H1 (cell line): ENCODE measurements around the gene SLC35G4. TPM values are rescaled to one million over a fixed set of nuclear protein-coding genes. Genes with fewer than 3 reads are reported as not detected.

Experiments
- CTCF ChIA-PET: fragments of 300-600 bp; sonication (Branson Sonifier 250); formaldehyde crosslinking; loops from one replicate; lab custom pipeline; 2021; ENCODE audit not compliant: partially characterized antibody; lab: Charles Lee
- POLR2A ChIA-PET: fragments of 300-600 bp; sonication (Branson Sonifier 250); formaldehyde crosslinking; loops from one replicate; lab custom pipeline; 2021; ENCODE audit warnings: inconsistent platforms; ENCODE audit not compliant: partially characterized antibody; lab: Charles Lee
- DNase-seq, 2 experiments: peaks; one replicate each; pipeline versions ENCODE4 v3.0.0 to v3.0.0-alpha.2; 2010 to 2022; ENCODE audit warnings: low spot score in 2 of 2, low read depth in 1 of 2, mixed read lengths in 1 of 2
- FAIRE-seq: peaks from 2 replicates; lab custom pipeline; 2011; peaks lifted over from hg19 to GRCh38; lab: Jason Lieb, UNC
- H2AFZ ChIP-seq: 2 replicates; pipeline ENCODE4 v1.8.1; 2012; ENCODE audit warnings: low read length, inconsistent platforms
- H2AK5ac ChIP-seq: 2 replicates; pipeline ENCODE4 v1.6.1; 2013; ENCODE audit warnings: low read depth, low read length
- H2BK120ac ChIP-seq: replicated peaks from 2 replicates; pipeline ENCODE3; 2013; ENCODE audit warnings: low read depth, low read length, inconsistent platforms
- H2BK12ac ChIP-seq: 2 replicates; pipeline ENCODE4 v1.6.1; 2013; ENCODE audit warnings: low read depth, low read length
- H2BK15ac ChIP-seq: 2 replicates; pipeline ENCODE4 v1.6.1; 2013; ENCODE audit warnings: low read length
- H2BK20ac ChIP-seq: 2 replicates; pipeline ENCODE4 v1.6.1; 2013; ENCODE audit warnings: low read length
- H2BK5ac ChIP-seq: 2 replicates; pipeline ENCODE4 v1.6.1; 2013; ENCODE audit warnings: low read depth, low read length
- H3K14ac ChIP-seq: 2 replicates; pipeline ENCODE4 v1.6.1; 2013; ENCODE audit warnings: inconsistent platforms; ENCODE audit not compliant: insufficient read length
- H3K18ac ChIP-seq: 2 replicates; pipeline ENCODE4 v1.6.1; 2013; ENCODE audit warnings: low read length; ENCODE audit errors: extremely low read depth
- H3K23ac ChIP-seq: 2 replicates; pipeline ENCODE4 v1.6.1; 2013; ENCODE audit warnings: inconsistent platforms; ENCODE audit not compliant: insufficient read length
- H3K23me2 ChIP-seq: 2 replicates; pipeline ENCODE4 v1.6.1; 2013; ENCODE audit warnings: low read depth, low read length
- H3K27ac ChIP-seq: 2 replicates; pipeline ENCODE4 v1.6.1; 2011; ENCODE audit warnings: low read depth, low read length, inconsistent platforms
- H3K27me3 ChIP-seq, 4 experiments: replicated peaks in 1 of 4; 1 replicate in 1 of 4; 2 replicates in 3 of 4; pipeline versions ENCODE4 v1.6.1 to v1.8.1; 2011 to 2013; ENCODE audit warnings: low read length in 3 of 4, mild to moderate bottlenecking in 3 of 4, inconsistent platforms in 2 of 4, mixed read lengths in 2 of 4, moderate library complexity in 1 of 4; ENCODE audit not compliant: control insufficient read depth in 3 of 4, insufficient read depth in 3 of 4; ENCODE audit errors: extremely low read depth in 1 of 4
- H3K36me3 ChIP-seq, 4 experiments: 2 replicates each; pipeline versions ENCODE4 v1.6.1 to v1.8.1; 2011 to 2013; ENCODE audit warnings: mild to moderate bottlenecking in 4 of 4, low read length in 3 of 4, moderate library complexity in 2 of 4, control low read depth in 1 of 4, inconsistent platforms in 1 of 4; ENCODE audit not compliant: insufficient read depth in 4 of 4, control insufficient read depth in 2 of 4
- H3K4ac ChIP-seq: replicated peaks from 2 replicates; pipeline ENCODE3; 2013; ENCODE audit warnings: low read length, low read depth, mixed read lengths, inconsistent platforms; ENCODE audit not compliant: insufficient read length
- H3K4me1 ChIP-seq, 4 experiments: replicated peaks in 1 of 4; 1 replicate in 1 of 4; 2 replicates in 3 of 4; pipeline versions ENCODE4 v1.6.1 to v1.8.1; 2011 to 2013; ENCODE audit warnings: low read length in 3 of 4, inconsistent platforms in 2 of 4, mixed read lengths in 1 of 4; ENCODE audit not compliant: insufficient read depth in 4 of 4, control insufficient read depth in 3 of 4
- H3K4me2 ChIP-seq, 2 experiments: 2 replicates each; pipeline versions ENCODE4 v1.6.1 to v1.8.1; 2011 to 2013; ENCODE audit warnings: low read depth in 2 of 2, low read length in 2 of 2, control low read depth in 1 of 2, inconsistent platforms in 1 of 2, mild to moderate bottlenecking in 1 of 2; ENCODE audit not compliant: insufficient read depth in 1 of 2
- H3K4me3 ChIP-seq, 4 experiments: fragments of 200-600, 300-600 bp in 1 of 4; sonication (generic), shearing (Covaris generic), sonication (Bioruptor Twin) in 1 of 4; 2 replicates each; pipeline versions ENCODE4 v1.5.1 to v1.8.1; 2011 to 2016; ENCODE audit warnings: low read length in 4 of 4, low read depth in 3 of 4, control low read depth in 2 of 4, inconsistent platforms in 2 of 4, mild to moderate bottlenecking in 2 of 4, mixed read lengths in 1 of 4, moderate library complexity in 1 of 4; ENCODE audit not compliant: insufficient read depth in 2 of 4; ENCODE audit errors: extremely low read depth in 1 of 4
- H3K56ac ChIP-seq: replicated peaks from 2 replicates; pipeline ENCODE3; 2013; ENCODE audit warnings: low read depth, mild to moderate bottlenecking, mixed read lengths, low read length, inconsistent platforms; ENCODE audit not compliant: insufficient read length
- H3K79me1 ChIP-seq: 2 replicates; pipeline ENCODE4 v1.6.1; 2013; ENCODE audit warnings: low read depth, low read length, control low read depth
- H3K79me2 ChIP-seq, 2 experiments: 2 replicates each; pipeline versions ENCODE4 v1.6.1 to v1.8.1; 2012 to 2013; ENCODE audit warnings: low read length in 2 of 2, mild to moderate bottlenecking in 2 of 2, inconsistent platforms in 1 of 2; ENCODE audit not compliant: insufficient read depth in 2 of 2, control insufficient read depth in 1 of 2
- H3K9ac ChIP-seq, 4 experiments: replicated peaks in 1 of 4; 1 replicate in 1 of 4; 2 replicates in 3 of 4; pipeline versions ENCODE4 v1.6.1 to v1.8.1; 2011 to 2013; ENCODE audit warnings: low read depth in 3 of 4, low read length in 3 of 4, control low read depth in 2 of 4, mild to moderate bottlenecking in 2 of 4, moderate library complexity in 2 of 4, inconsistent platforms in 1 of 4; ENCODE audit errors: extremely low read depth in 1 of 4
- H3K9me3 ChIP-seq, 2 experiments: 2 replicates each; pipeline versions ENCODE4 v1.6.1 to v1.8.1; 2012 to 2013; ENCODE audit warnings: mild to moderate bottlenecking in 2 of 2, moderate library complexity in 2 of 2, control low read depth in 1 of 2, inconsistent platforms in 1 of 2, low read depth in 1 of 2, low read length in 1 of 2, mixed read lengths in 1 of 2; ENCODE audit not compliant: insufficient read depth in 2 of 2
- H4K20me1 ChIP-seq, 2 experiments: replicated peaks in 1 of 2; 2 replicates each; pipeline versions ENCODE3 to v1.8.1; 2011 to 2013; ENCODE audit warnings: inconsistent platforms in 2 of 2, low read length in 2 of 2, mild to moderate bottlenecking in 1 of 2; ENCODE audit not compliant: insufficient read depth in 2 of 2, control insufficient read depth in 1 of 2
- H4K5ac ChIP-seq: 2 replicates; pipeline ENCODE4 v1.6.1; 2013; ENCODE audit warnings: low read length, low read depth, mixed read lengths, inconsistent platforms; ENCODE audit not compliant: insufficient read length
- H4K8ac ChIP-seq: 2 replicates; pipeline ENCODE4 v1.8.0; 2013; ENCODE audit warnings: mild to moderate bottlenecking, moderate library complexity, low read length, inconsistent platforms; ENCODE audit not compliant: insufficient read depth; ENCODE audit errors: extremely low read depth
- H4K91ac ChIP-seq: replicated peaks from 2 replicates; pipeline ENCODE3; 2013; ENCODE audit warnings: low read length, mixed read lengths, inconsistent platforms; ENCODE audit not compliant: insufficient read length
- CHD1 ChIP-seq: IDR thresholded peaks from 2 replicates; pipeline ENCODE4 v1.6.1; 2012; ENCODE audit warnings: low read depth, low read length, improper control_type of control experiment
- E2F6 ChIP-seq: IDR thresholded peaks from 2 replicates; pipeline ENCODE4 v1.6.1; 2012; ENCODE audit warnings: inconsistent platforms
- KDM1A ChIP-seq: fragments of 200-600, 300-600 bp; sonication (generic); IDR thresholded peaks from 2 replicates; pipeline ENCODE4 v1.7.1; 2016; ENCODE audit warnings: mild to moderate bottlenecking, low read length, borderline replicate concordance
- MAX ChIP-seq: IDR thresholded peaks from 2 replicates; pipeline ENCODE4 v1.6.1; 2012; ENCODE audit warnings: inconsistent platforms
- POLR2A ChIP-seq, 2 experiments: IDR thresholded peaks; 1 replicate in 1 of 2; 2 replicates in 1 of 2; pipeline ENCODE4 v1.6.1; 2011; ENCODE audit warnings: low read depth in 2 of 2, low read length in 2 of 2, mild to moderate bottlenecking in 2 of 2; ENCODE audit errors: control extremely low read depth in 1 of 2
- TAF7 ChIP-seq: optimal IDR thresholded peaks from 2 replicates; pipeline ENCODE3; 2011; ENCODE audit warnings: low read depth, mild to moderate bottlenecking, inconsistent platforms, low read length, moderate library complexity, borderline replicate concordance
- TEAD4 ChIP-seq: IDR thresholded peaks from 2 replicates; pipeline ENCODE4 v1.6.1; 2012; ENCODE audit warnings: low read depth, low read length, inconsistent platforms, mixed read lengths
- USF2 ChIP-seq: IDR thresholded peaks from 2 replicates; pipeline ENCODE4 v1.6.1; 2011; ENCODE audit warnings: low read length, improper control_type of control experiment
- WGBS, 2 experiments: shearing (Covaris generic) in 1 of 2; methylation state at CpG; one replicate each; pipeline versions ENCODE4 v1.1.6 to v1.1.7; 2013 to 2015; ENCODE audit warnings: low lambda C conversion rate in 2 of 2, mixed read lengths in 2 of 2, inconsistent platforms in 1 of 2, low coverage in 1 of 2, missing lambda C conversion rate in 1 of 2; ENCODE audit not compliant: insufficient replicate concordance in 2 of 2, insufficient coverage in 1 of 2, insufficient read length in 1 of 2; ENCODE audit errors: extremely low coverage in 1 of 2, missing lambda C conversion rate in 1 of 2; 5-methylcytosine and 5-hydroxymethylcytosine counted together
- polyA plus RNA-seq, 7 experiments: library from polyadenylated mRNA; depleted of rRNA in 3 of 7; stranded (reverse) in 5 of 7; unstranded in 2 of 7; fragments of >200 nt in 5 of 7; fragments of 200-250 nt in 2 of 7; gene quantifications; 1 replicate in 5 of 7; 2 replicates in 1 of 7; 4 replicates in 1 of 7; pipeline versions ENCODE4 v1.2.1 to v1.2.3, GENCODE V29; 2011 to 2013; ENCODE audit warnings: missing spikeins in 2 of 7, mixed read lengths in 2 of 7
- total RNA-seq: library from RNA; stranded (reverse); fragmentation: NEBNext Ultra II Directional; extraction: Animal tissue kit (Norgen Biotek cat#: 25700); gene quantifications from 2 replicates; pipeline ENCODE4 v1.2.1, GENCODE V29; 2021

The SLC35G4 gene
- total and polyA plus RNA-seq, 2 of the 8 experiments (the other 6 are each of a cell fraction or from before 2014, with no cell fraction given) = not detected

GRCh38 chr18:11567396-11567795 is 42.0 kb upstream of the SLC35G4 start:
- no peak for TF ChIP-seq KDM1A
- TF ChIP-seq MAX = no peak
- TF ChIP-seq TEAD4 = no peak
- no peak for TF ChIP-seq CHD1
- no peak for TF ChIP-seq USF2
- no peak for TF ChIP-seq E2F6
- no peak for TF ChIP-seq TAF7
- no peak for TF ChIP-seq POLR2A (IDR thresholded peaks at IDR 0.05; ENCODE audit: control extremely low read depth in 1 of 2, low read depth in 2 of 2, low read length in 2 of 2)
- no peak overlapping the region for H3K27ac ChIP-seq
- no peaks in the 10 kb centered on the region for H4K20me1 ChIP-seq
- H2BK120ac ChIP-seq = no peak overlapping the region
- no peak overlapping the region for H3K4me2 ChIP-seq
- ChIA-PET CTCF (interaction anchor here (0.8 to 1.3 kb wide), 4 partner anchors 14 to 89 kb away, joined by 3 to 6 read pairs (median 4); no protein-coding TSS in a partner anchor), POLR2A (no interaction called here)
- no peak overlapping the region for H2BK15ac ChIP-seq
- H3K79me2 ChIP-seq = no peaks in the 10 kb centered on the region
- H2AFZ ChIP-seq = no peak overlapping the region
- H3K56ac ChIP-seq = no peak overlapping the region
- no peak overlapping the region for H3K4me3 ChIP-seq
- H3K23ac ChIP-seq = no peak overlapping the region
- no peak for FAIRE-seq
- H2BK20ac ChIP-seq = no peak overlapping the region
- H4K5ac ChIP-seq = no peak overlapping the region
- no peak overlapping the region for H4K91ac ChIP-seq
- no peaks in the 10 kb centered on the region for H3K27me3 ChIP-seq
- no peaks in the 10 kb centered on the region for H3K23me2 ChIP-seq
- no peak for DNase-seq
- no peak overlapping the region for H4K8ac ChIP-seq
- no peak overlapping the region for H3K4ac ChIP-seq
- no peak overlapping the region for H3K9ac ChIP-seq
- H3K9me3 ChIP-seq = no peaks in the 10 kb centered on the region
- no peak overlapping the region for H3K14ac ChIP-seq
- H3K18ac ChIP-seq = no peak overlapping the region
- no peak overlapping the region for H2AK5ac ChIP-seq
- no peaks in the 10 kb centered on the region for H3K79me1 ChIP-seq
- 83% methylated on average over 7 of the region's 7 CpGs; no CpG with 5 or more reads in 1 of the 2 experiments for WGBS, 2 experiments
- no peak overlapping the region for H2BK5ac ChIP-seq
- H2BK12ac ChIP-seq = no peak overlapping the region
- no peaks in the 10 kb centered on the region for H3K36me3 ChIP-seq
- no peaks in the 10 kb centered on the region; a peak in 1 of 7 replicates for H3K4me1 ChIP-seq
